ENCODE results near the gene SPAG9. TPM values are rescaled to one million over a fixed set of nuclear protein-coding genes. Genes with fewer than 3 reads are reported as not detected.
A peak's percentile ranks its signal among the peaks of the same experiment; 100 is the strongest.
"Not testable (repeated sequence)": the region's sequence is repeated elsewhere in the genome, so short reads cannot be mapped to it uniquely, and the experiment has no call there.

Gene SPAG9
- total RNA-seq, 1 donor from 2014 or later, result 57.8 TPM

DNA sequence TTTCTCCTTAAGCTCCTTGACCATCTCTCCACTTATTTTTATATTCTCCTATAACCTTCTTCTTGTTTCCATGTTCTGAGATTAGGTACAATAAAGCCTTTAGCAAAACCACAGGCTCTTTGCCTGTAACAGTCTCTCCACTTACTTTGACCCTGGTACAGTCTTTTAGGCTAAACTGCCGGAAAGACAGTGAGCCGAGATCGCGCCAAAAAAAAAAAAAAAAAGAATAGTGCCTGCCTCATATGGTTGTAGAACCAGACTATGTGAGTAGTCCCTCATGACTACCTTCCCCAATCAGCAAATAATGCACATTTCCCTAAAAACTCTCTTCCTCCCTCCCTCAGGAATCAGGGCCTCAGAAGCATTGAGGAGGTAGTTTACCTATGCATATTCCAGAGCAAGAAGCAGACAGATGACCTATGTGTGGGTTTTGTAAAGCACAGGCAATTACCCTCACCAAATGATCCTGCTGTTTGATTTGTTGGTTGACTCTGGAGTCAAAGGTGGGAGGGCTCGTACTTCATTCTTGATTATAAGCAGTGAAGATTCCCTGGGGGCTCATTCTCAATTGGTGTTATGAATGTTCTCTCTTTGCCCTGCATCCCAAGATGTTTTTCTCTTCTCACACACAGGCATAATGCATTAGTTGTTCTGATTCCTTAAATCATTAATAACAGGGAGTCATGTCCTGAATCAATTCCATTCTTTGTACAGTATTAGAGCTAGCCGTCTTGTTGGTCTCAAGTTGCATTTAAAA, 23.8 kb upstream of the SPAG9 start:
- intact Hi-C loops (cut with DNase I), result no loop called here
- no peak for DNase-seq (ENCODE audit: low spot score)

DNA sequence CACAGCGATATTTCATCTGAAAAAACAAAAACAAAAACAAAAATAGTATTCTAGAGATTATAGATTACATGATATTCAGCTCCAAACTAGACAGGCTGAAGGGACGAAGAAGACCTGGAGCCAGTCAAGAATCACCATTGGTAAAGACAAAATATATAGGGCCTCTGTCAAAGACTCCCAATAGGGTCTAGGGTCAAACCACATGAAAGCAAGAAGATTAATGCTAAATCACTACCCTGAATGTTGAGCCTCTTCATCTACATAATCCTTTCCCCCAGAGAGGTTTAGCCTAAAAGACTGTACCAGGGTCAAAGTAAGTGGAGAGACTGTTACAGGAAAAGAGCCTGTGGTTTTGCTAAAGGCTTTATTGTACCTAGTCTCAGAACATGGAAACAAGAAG, 21.9 kb upstream of the SPAG9 start:
- no peak for DNase-seq (ENCODE audit: low spot score)
- intact Hi-C loops (cut with DNase I), result no loop called here

DNA sequence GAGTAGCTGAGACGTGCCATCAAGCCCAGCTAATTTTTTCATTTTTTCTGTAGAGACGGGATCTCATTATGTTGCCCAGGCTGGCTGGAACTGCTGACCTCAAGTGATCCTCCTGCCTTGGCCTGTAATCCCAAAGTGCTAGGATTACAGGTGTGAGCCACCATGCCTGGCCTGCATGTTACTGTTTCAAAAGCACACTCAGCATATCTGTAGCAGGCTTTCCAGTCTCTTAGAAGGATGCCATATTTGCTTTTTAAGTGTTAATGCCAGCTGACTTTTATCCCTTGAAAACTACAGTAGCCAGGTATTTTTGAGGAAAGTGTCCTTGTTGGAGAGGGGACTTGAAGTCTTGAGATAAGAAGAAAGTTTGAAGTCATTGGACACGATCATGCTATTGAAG, 15.3 kb upstream of the SPAG9 start:
- intact Hi-C loops (cut with DNase I), result no loop called here
- DNase-seq (ENCODE audit: low spot score), result no peak

DNA sequence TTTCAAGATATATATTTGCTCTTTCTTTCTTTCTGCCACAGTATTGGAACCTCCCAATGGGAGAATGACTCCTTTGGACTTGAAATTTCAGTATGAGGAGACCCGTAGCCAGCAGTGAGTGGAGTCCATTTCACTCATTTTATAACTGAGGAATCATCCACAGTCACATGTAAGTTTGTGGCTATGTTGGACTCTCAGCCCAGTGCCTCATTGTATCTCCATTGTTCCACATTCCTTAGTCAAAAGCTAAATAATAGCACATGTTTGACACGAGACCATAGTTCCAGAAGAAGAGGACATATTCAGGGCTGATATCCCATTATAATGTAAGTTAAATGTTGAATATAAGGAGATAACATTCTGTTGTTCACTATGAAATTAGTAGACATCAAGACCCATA, 12.7 kb upstream of the SPAG9 start:
- intact Hi-C loops (cut with DNase I), result no loop called here
- no peak for DNase-seq (ENCODE audit: low spot score)

GRCh38 chr17:51132964-51133319, 12.3 kb upstream of the SPAG9 start:
- DNase-seq (ENCODE audit: low spot score), result no peak
- intact Hi-C loops (cut with DNase I), result no loop called here

- intact Hi-C loops (cut with DNase I), result loop anchor here (10.0 kb wide), 2 partner anchors 123 to 263 kb away; partner anchors contain the start of gene TOB1
- DNase-seq (ENCODE audit: low spot score), result no peak
These were observed 7.4 kb upstream of the SPAG9 start for GRCh38 chr17:51128076-51128475.

DNA sequence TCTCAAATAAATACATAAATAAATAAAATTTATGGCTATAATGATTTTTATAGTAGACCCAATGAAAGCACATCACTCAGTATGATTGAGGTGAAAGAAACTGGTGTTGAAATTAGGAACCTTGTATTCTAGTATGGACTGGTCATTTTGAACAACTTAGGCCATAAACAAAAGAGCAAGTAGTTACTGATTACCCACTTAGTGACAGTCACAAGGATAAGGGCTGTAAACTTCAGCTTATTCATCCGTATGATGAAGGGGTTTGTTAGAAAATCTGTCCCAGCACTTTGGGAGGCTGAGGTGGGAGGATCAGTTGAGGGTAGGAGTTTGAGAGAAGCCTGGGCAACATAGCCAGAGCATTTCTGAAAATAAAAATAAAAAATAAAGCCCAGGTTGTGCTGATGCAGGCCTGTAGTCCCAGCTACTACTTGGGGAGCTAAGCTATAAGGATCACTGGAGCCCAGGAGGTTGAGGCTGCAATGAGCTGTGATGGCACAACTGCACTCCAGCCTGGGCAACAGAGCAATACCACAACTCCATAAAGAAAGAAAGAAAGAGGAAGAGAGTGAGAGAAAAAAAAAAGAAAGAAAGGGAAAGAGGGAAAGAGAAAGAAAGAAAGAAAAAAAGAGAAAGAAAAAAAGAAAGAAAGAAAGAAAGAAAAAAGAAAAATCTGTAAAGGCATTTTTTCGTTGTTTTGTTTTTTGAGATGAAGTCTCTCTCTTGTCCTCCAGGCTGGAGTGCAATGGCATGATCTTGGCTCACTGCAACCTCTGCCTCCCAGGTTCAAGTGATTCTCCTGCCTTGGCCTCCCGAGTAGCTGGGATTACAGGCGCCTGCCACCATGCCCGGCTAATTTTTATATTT, 4.2 kb upstream of the SPAG9 start:
- intact Hi-C loops (cut with DNase I), result loop anchor here (5.0 to 10.0 kb wide), 3 partner anchors 120 to 418 kb away; partner anchors contain the start of genes ANKRD40 and TOB1
- DNase-seq (ENCODE audit: low spot score), result no peak

GRCh38 chr17:51122473-51123115, 1.9 kb upstream of the SPAG9 start:
- intact Hi-C loops (cut with DNase I), result loop anchor here (5.0 to 10.0 kb wide), 3 partner anchors 118 to 415 kb away; partner anchors contain the start of genes ANKRD40 and TOB1
- DNase-seq (ENCODE audit: low spot score), result not testable (repeated sequence)

GRCh38 chr17:51121620-51122472, 1.2 kb upstream of the SPAG9 start:
- peak; percentile 97 for DNase-seq (ENCODE audit: low spot score)
- intact Hi-C loops (cut with DNase I), result loop anchor here (1.0 to 10.0 kb wide), 4 partner anchors 31 to 415 kb away; partner anchors contain the start of genes ANKRD40, NME1 and TOB1

DNA sequence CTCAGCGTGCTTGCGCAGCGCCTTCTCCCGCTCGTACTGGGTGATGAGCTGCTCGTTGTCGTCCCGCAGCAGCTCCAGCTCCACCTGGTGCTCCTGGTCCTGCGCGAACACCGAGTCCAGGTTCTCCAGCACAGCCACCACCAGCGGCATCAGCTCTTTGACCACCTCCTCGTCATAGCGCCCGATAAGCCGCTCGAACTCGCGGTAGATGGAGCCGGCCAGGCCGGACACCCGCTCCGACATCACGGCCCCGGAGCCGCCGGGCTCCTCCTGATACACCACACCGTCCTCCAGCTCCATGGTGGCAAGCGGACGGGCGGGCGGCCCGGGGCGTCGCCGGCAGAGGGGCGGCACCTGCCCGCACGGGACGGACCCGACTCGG, 320 bp downstream of the SPAG9 start:
- DNase-seq (ENCODE audit: low spot score), result no peak
- intact Hi-C loops (cut with DNase I), result loop anchor here (5.0 to 10.0 kb wide), 3 partner anchors 116 to 413 kb away; partner anchors contain the start of genes ANKRD40 and TOB1

- intact Hi-C loops (cut with DNase I), result loop anchor here (5.0 to 10.0 kb wide), 3 partner anchors 115 to 412 kb away; partner anchors contain the start of genes ANKRD40 and TOB1
- DNase-seq (ENCODE audit: low spot score), result peak; percentile 77
These were observed 982 bp downstream of the SPAG9 start for GRCh38 chr17:51119415-51120356.

- no peak for DNase-seq (ENCODE audit: low spot score)
- intact Hi-C loops (cut with DNase I), result no loop called here
These were observed 2.1 kb downstream of the SPAG9 start for GRCh38 chr17:51118330-51119195.

DNA sequence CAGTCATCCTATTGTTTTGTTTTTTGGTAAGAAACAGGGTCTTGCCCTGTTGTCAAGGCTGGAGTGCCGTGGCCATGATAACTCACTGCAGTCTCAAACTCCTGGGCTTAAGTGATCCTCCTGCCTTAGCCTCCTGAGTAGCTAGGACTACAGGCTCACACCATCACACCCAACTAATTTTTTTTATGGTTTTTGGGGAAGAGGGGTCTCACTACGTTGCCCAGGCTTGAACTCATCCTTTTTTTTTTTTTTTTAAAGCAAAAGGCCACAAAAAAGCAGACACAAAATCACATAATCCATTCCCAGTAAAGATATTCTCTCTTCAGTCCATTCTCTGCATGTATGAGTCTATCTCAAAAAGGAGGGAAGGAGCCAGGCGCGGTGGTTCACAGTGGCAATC, 5.5 kb downstream of the SPAG9 start:
- intact Hi-C loops (cut with DNase I), result no loop called here
- no peak for DNase-seq (ENCODE audit: low spot score)

DNA sequence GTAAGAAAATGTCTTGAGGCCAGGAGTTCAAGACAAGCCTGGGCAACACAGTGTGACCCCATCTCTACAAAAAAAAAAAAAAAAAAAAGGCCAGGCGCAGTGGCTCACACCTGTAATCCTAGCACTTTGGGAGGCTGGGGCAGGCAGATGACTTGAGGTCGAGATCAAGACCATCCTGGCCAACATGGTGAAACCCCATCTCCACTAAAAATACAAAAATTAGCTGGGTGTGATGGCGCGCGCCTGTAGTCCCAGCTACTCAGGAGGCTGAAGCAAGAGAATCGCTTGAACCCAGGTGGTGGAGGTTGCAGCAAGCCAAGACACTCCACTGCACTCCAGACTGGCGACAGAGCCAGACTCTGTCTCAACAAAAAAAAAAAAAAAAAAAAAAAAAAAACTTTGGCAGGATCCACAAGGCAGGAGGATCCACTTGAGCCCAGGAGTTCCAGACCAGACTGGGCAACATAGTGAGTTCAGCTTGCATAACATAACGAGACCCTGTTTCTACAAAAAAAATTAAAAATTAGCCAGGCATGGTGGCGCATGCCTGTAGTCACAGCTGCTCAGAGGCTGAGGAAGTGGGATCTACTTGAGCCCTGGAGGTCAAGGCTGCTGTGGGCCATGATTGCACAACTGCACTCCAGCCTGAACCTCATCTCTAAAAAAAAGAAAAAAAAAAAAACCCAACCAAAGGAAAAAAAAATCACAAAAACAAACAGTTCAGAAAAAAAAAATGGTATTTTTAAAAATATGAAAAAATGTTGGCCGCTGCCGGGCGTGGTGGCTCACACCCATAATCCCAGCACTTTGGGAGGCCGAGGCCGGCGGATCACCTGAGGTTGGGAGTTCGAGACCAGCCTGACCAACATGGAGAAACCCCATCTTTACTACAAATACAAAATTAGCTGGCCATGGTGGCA, 8.1 kb downstream of the SPAG9 start:
- intact Hi-C loops (cut with DNase I); DNase-seq (ENCODE audit: low spot score): not testable (repeated sequence)

GRCh38 chr17:51107778-51108177, 12.9 kb downstream of the SPAG9 start:
- no peak for DNase-seq (ENCODE audit: low spot score)
- intact Hi-C loops (cut with DNase I), result no loop called here

GRCh38 chr17:51103451-51103850, 17.2 kb downstream of the SPAG9 start:
- DNase-seq (ENCODE audit: low spot score), result no peak
- intact Hi-C loops (cut with DNase I), result no loop called here
